ENCODE data around the gene CABLES1. TPM values are rescaled to one million over a fixed set of nuclear protein-coding genes. Genes with fewer than 3 reads are reported as not detected.
A peak's percentile ranks its signal among the peaks of the same experiment; 100 is the strongest.

CABLES1 gene
- total RNA-seq, 4 donors from 2014 or later = 4.0 to 24.0 (median 10.2) TPM

DNA sequence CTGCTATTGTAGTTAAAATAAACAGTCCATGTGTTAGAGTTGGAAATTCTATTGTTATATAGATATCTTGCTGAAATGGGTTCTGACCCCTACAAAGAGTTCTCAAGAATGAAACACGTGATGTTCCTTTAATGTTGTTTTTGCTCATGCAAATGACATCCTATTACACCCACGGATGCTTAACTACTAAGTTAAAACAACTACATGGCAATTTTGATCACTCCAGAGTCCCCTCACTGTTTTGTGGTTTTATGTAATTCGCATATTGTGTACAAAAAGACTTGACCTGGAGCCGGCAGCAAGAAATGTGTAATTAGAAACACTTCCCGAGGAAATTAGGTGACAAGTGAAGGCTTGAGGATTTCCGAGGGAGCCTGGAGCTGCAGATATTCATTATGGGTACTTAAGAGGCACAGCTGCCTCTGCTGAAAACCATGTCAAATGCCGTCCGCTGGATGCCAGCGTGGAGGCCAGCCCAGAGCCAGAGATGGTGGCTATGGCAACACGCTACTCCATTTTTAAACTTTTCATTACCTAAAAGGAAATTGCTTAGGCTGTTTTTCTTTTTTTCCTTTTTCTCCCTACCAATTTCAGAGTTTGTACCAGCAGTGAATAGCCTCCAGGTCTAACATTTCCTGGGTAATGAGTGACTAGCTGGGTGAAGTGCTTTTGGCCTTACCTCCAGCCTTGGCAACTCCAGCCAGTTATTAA lies 21.0 kb upstream of the CABLES1 start:
- H3K4me3 ChIP-seq = no peak overlapping the region
- TF ChIP-seq, protein P1, sequence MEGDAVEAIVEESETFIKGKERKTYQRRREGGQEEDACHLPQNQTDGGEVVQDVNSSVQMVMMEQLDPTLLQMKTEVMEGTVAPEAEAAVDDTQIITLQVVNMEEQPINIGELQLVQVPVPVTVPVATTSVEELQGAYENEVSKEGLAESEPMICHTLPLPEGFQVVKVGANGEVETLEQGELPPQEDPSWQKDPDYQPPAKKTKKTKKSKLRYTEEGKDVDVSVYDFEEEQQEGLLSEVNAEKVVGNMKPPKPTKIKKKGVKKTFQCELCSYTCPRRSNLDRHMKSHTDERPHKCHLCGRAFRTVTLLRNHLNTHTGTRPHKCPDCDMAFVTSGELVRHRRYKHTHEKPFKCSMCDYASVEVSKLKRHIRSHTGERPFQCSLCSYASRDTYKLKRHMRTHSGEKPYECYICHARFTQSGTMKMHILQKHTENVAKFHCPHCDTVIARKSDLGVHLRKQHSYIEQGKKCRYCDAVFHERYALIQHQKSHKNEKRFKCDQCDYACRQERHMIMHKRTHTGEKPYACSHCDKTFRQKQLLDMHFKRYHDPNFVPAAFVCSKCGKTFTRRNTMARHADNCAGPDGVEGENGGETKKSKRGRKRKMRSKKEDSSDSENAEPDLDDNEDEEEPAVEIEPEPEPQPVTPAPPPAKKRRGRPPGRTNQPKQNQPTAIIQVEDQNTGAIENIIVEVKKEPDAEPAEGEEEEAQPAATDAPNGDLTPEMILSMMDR (IDR thresholded peaks at IDR 0.05) = no peak
- no peak for TF ChIP-seq POLR2A (IDR thresholded peaks at IDR 0.05)
- no peak for TF ChIP-seq EP300 (IDR thresholded peaks at IDR 0.05)
- no peak for TF ChIP-seq POLR2AphosphoS5 (IDR thresholded peaks at IDR 0.05)
- WGBS, 2 donors (ENCODE audit: low coverage in 1 of 2) = 33 to 37% methylated on average over 9 to 10 of the region's 10 CpGs
- H3K27ac ChIP-seq = no peak overlapping the region
- peaks cover 0 to 7% (median 0%) of the 10 kb centered on the region in 3 donors for H3K4me1 ChIP-seq
- no peaks in the 10 kb centered on the region for H3K36me3 ChIP-seq
- no peaks in the 10 kb centered on the region for H3K27me3 ChIP-seq
- no peak for ATAC-seq
- H3K9me3 ChIP-seq = peaks cover 0 to 6% (median 0%) of the 10 kb centered on the region in 3 donors

DNA sequence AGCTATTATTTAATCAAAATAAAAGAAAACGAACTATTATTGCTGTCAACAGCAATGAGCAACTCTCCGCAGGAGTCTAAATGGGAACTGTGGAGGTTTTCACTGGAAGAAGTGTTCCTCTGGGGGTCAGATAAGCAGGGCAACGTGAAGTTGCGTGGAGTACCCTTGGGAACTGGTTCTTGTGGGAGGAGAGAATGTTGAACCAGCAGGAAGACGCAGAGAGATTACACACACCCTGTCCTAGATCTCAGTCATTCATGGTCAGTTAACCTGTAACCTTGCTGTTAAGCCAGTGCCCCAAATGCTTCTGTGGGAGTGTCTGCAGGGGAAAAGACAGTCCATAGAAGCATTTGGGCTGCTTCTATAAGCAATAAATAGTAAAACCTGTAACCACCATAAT lies 20.4 kb upstream of the CABLES1 start:
- ATAC-seq = no peak
- 67 to 69% methylated on average over 2 to 5 of the region's 5 CpGs for WGBS, 2 donors (ENCODE audit: low coverage in 1 of 2)
- H3K27me3 ChIP-seq = no peaks in the 10 kb centered on the region
- H3K4me1 ChIP-seq = peaks cover 0 to 7% (median 0%) of the 10 kb centered on the region in 3 donors
- no peak overlapping the region for H3K4me3 ChIP-seq
- no peaks in the 10 kb centered on the region for H3K36me3 ChIP-seq
- no peak overlapping the region for H3K27ac ChIP-seq
- TF ChIP-seq EP300 (IDR thresholded peaks at IDR 0.05) = no peak
- TF ChIP-seq, protein P1 (IDR thresholded peaks at IDR 0.05) = no peak
- TF ChIP-seq POLR2A (IDR thresholded peaks at IDR 0.05) = no peak
- TF ChIP-seq POLR2AphosphoS5 (IDR thresholded peaks at IDR 0.05) = no peak
- peaks cover 0 to 6% (median 0%) of the 10 kb centered on the region in 3 donors for H3K9me3 ChIP-seq

DNA sequence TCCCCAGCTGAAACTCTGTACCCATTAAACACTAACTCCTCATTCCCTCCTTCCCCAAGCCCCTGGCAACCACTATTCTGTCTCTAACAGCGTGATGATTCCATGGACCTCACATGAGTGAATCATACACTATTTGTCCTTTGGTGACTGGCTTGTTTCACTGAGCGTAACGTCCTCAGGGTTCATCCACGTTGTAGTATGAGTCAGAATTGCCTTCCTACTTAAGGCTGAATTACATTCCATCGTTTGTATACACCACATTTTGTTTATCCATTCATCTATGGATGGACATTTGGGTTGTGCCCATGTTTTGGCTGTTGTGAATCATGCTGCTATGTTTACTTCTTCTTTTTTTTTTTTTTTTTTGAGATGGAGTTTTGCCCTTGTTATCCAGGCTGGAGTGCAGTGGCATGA lies 19.6 kb upstream of the CABLES1 start:
- no peak overlapping the region for H3K4me3 ChIP-seq
- ATAC-seq = no peak
- TF ChIP-seq, protein P1 (IDR thresholded peaks at IDR 0.05) = no peak
- TF ChIP-seq POLR2AphosphoS5 (IDR thresholded peaks at IDR 0.05) = peak; percentile 91
- no peak overlapping the region for H3K27ac ChIP-seq
- H3K9me3 ChIP-seq = peaks cover 0 to 6% (median 0%) of the 10 kb centered on the region in 3 donors
- 21 to 41% methylated on average over 5 of the region's 5 CpGs for WGBS, 2 donors (ENCODE audit: low coverage in 1 of 2)
- H3K4me1 ChIP-seq = peaks cover 0 to 7% (median 0%) of the 10 kb centered on the region in 3 donors
- H3K36me3 ChIP-seq = no peaks in the 10 kb centered on the region
- H3K27me3 ChIP-seq = no peaks in the 10 kb centered on the region

DNA sequence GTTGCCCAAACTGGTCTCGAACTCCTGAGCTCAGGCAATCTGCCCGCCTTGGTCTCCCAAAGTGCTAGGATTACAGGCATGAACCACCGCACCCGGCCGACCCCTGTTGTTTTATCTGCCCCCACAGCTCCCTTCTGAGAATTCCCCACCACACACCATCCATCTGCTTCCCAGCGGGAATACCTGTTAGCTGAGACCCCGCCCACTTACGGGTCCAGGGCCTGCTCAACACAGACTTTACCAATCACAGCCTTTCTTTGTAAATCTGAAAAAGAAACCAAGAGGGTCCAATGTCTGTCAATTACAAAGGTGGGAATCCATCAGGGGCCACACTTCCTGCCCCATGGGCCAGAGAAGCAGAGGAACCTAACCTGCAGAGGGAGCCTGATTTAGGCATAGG lies 14.2 kb upstream of the CABLES1 start:
- Histone ChIP-seq H3K9me3 (no peaks in the 10 kb centered on the region), H3K4me3 (no peak overlapping the region), H3K27ac (no peak overlapping the region), H3K27me3 (no peaks in the 10 kb centered on the region), H3K36me3 (no peaks in the 10 kb centered on the region), H3K4me1 (no peaks in the 10 kb centered on the region)
- no peak for ATAC-seq
- 70% methylated on average over 2 of the region's 8 CpGs; no CpG with 5 or more reads in 1 of the 2 donors for WGBS, 2 donors (ENCODE audit: low coverage in 1 of 2)
- TF ChIP-seq EP300 (IDR thresholded peaks at IDR 0.05) (no peak), POLR2AphosphoS5 (IDR thresholded peaks at IDR 0.05) (no peak), POLR2A (IDR thresholded peaks at IDR 0.05) (no peak)
- TF ChIP-seq, protein P1 (IDR thresholded peaks at IDR 0.05) = no peak

Data from gastroesophageal sphincter (tissue), 4 donors.